Renal cortical epithelial cell (primary cell): ENCODE data around the gene SDHAF2. TPM values are rescaled to one million over a fixed set of nuclear protein-coding genes. Genes with fewer than 3 reads are reported as not detected.

Source experiments
- total RNA-seq: library from RNA; depleted of rRNA; stranded (reverse); fragments of >200 nt; gene quantifications from 2 replicates; pipeline ENCODE4 v1.2.3, GENCODE V29; 2014

Gene SDHAF2
- total RNA-seq, 1 donor from 2014 or later: 35.0 TPM

Other genes with a start within 250 kb of the SDHAF2 start
- not detected in 2 replicates for gene PGA3, start 226.6 kb upstream of the SDHAF2 start, total RNA-seq
- not detected in 2 replicates for gene PGA4, start 207.8 kb upstream of the SDHAF2 start, total RNA-seq
- not detected in 2 replicates for gene PGA5, start 188.9 kb upstream of the SDHAF2 start, total RNA-seq
- gene VWCE, start 134.8 kb upstream of the SDHAF2 start, total RNA-seq: 1.9 and 4.5 TPM in 2 replicates
- gene DDB1, start 97.0 kb upstream of the SDHAF2 start, total RNA-seq: 281 and 392 TPM in 2 replicates
- gene TKFC, start 96.9 kb upstream of the SDHAF2 start, total RNA-seq: 15.3 and 37.0 TPM in 2 replicates
- 20.1 and 47.0 TPM in 2 replicates for gene CYB561A3, start 68.2 kb upstream of the SDHAF2 start, total RNA-seq
- gene TMEM138, start 67.8 kb upstream of the SDHAF2 start, total RNA-seq: 12.3 and 22.9 TPM in 2 replicates
- gene TMEM216, start 37.5 kb upstream of the SDHAF2 start, total RNA-seq: 10.9 and 12.0 TPM in 2 replicates
- 10.9 and 27.7 TPM in 2 replicates for gene CPSF7, start 149 bp upstream of the SDHAF2 start, total RNA-seq
- gene LRRC10B, start 78.6 kb downstream of the SDHAF2 start, total RNA-seq: 0.15 TPM in 1 of 2 replicates, not detected in the other
- 0.35 TPM in 1 of 2 replicates, not detected in the other for gene SYT7, start 151.0 kb downstream of the SDHAF2 start, total RNA-seq